ENCODE measurements around the gene FARP1. TPM values are rescaled to one million over a fixed set of nuclear protein-coding genes. Genes with fewer than 3 reads are reported as not detected.

FARP1 gene
- total RNA-seq, 4 donors from 2014 or later = 1.5 to 10.3 (median 6.4) TPM

GRCh38 chr13:98305670-98306069, 162.8 kb downstream of the FARP1 start:
- Histone ChIP-seq H3K4me1 (peaks cover 0 to 25% (median 9%) of the 10 kb centered on the region in 3 donors), H3K27ac (no peak overlapping the region), H3K27me3 (no peaks in the 10 kb centered on the region), H3K36me3 (no peaks in the 10 kb centered on the region), H3K4me3 (no peak overlapping the region), H3K9me3 (no peaks in the 10 kb centered on the region)
- WGBS, 2 donors = 72 to 95% methylated on average over 4 of the region's 4 CpGs
- intact Hi-C loops (cut with DNase I) = no loop called here
- DNase-seq = no peak
- TF ChIP-seq CTCF (IDR thresholded peaks at IDR 0.05) (no peak), POLR2A (IDR thresholded peaks at IDR 0.05) (no peak)

GRCh38 chr13:98307463-98308085, 164.7 kb downstream of the FARP1 start:
- Histone ChIP-seq H3K4me1 (peaks cover 0 to 7% (median 0%) of the 10 kb centered on the region in 3 donors), H3K36me3 (no peaks in the 10 kb centered on the region), H3K27ac (peak overlapping the region in 2 of 4 donors; percentile 16 to 65), H3K9me3 (no peaks in the 10 kb centered on the region), H3K27me3 (no peaks in the 10 kb centered on the region), H3K4me3 (no peak overlapping the region)
- TF ChIP-seq POLR2A (IDR thresholded peaks at IDR 0.05) (no peak), CTCF (IDR thresholded peaks at IDR 0.05) (no peak)
- DNase-seq = no peak
- intact Hi-C loops (cut with DNase I) = no loop called here
- WGBS, 2 donors = 64 to 73% methylated on average over 15 to 16 of the region's 16 CpGs

GRCh38 chr13:98308086-98308911, 165.4 kb downstream of the FARP1 start:
- no peak for DNase-seq
- H3K36me3 ChIP-seq = no peaks in the 10 kb centered on the region
- intact Hi-C loops (cut with DNase I) = no loop called here
- H3K4me1 ChIP-seq = peaks cover 0 to 7% (median 0%) of the 10 kb centered on the region in 3 donors
- no peak overlapping the region for H3K4me3 ChIP-seq
- H3K27me3 ChIP-seq = no peaks in the 10 kb centered on the region
- no peaks in the 10 kb centered on the region for H3K9me3 ChIP-seq
- WGBS, 2 donors = 73 to 80% methylated on average over 17 to 20 of the region's 20 CpGs
- no peak for TF ChIP-seq POLR2A (IDR thresholded peaks at IDR 0.05)
- TF ChIP-seq CTCF (IDR thresholded peaks at IDR 0.05) = no peak
- H3K27ac ChIP-seq = peak overlapping the region in 2 of 4 donors; percentile 16 to 65

- Histone ChIP-seq H3K4me3 (no peak overlapping the region), H3K36me3 (no peaks in the 10 kb centered on the region), H3K4me1 (peaks cover 0 to 7% (median 0%) of the 10 kb centered on the region in 3 donors), H3K27ac (no peak overlapping the region), H3K27me3 (no peaks in the 10 kb centered on the region), H3K9me3 (no peaks in the 10 kb centered on the region)
- intact Hi-C loops (cut with DNase I) = no loop called here
- WGBS, 2 donors = 83 to 84% methylated on average over 21 of the region's 21 CpGs
- TF ChIP-seq POLR2A (IDR thresholded peaks at IDR 0.05) = no peak
- TF ChIP-seq CTCF (IDR thresholded peaks at IDR 0.05) = no peak
- DNase-seq = no peak
Observed at GRCh38 chr13:98309569-98310335, 166.9 kb downstream of the FARP1 start.
